LNCaP clone FGC (cell line): ENCODE data around the gene ACKR3.

Experiments
- DNase-seq: peaks from one replicate; pipeline ENCODE4 v3.0.0-alpha.2; 2011; ENCODE audit warnings: low read depth
- H3K4me3 ChIP-seq: 2 replicates; pipeline ENCODE4 v1.5.1; 2011; ENCODE audit warnings: mild to moderate bottlenecking, low read depth, low read length, control low read depth
- CTCF ChIP-seq: IDR thresholded peaks from 2 replicates; pipeline ENCODE4 v1.5.1; 2012; ENCODE audit warnings: mild to moderate bottlenecking; ENCODE audit not compliant: control insufficient read depth, insufficient read depth; ENCODE audit errors: extremely low read depth

The ACKR3 gene

GRCh38 chr2:236606023-236606422 lies 36.4 kb downstream of the ACKR3 start:
- TF ChIP-seq CTCF = no peak
- no peak overlapping the region for H3K4me3 ChIP-seq
- DNase-seq = no peak

DNA sequence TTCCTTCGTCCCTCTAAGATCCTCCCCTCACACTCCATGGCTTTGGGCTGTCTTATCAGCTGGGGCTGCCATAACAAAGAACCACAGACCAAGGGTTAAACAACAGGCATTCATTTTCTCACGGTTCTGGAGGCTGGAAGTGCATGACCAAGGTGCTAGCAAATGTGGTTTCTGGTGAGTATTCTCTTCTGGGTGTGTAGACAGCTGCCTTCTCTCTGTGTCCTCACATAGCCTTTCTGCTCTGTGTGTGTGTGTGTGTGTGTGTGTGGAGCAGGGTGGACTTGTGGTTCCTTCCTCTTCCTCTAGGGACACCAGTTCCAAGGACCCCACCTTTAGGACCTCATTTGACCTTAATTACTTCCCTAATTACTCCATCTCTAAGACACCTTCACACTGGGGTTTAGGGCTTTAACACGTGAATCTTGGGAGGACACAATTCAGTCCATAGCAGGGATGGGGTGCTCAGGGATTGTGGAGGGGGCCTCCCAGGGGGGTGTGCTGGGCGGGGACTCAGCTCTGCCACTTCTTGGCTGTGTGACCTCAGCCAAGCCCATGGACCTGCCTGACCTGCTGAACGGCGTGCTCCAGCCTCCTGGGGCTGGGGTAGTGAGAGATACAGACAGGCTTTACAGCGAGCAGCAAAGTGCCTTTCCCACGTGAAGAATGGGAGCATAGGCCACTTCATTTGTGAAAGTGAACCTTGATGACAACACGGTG lies 38.0 kb downstream of the ACKR3 start:
- H3K4me3 ChIP-seq = no peak overlapping the region
- DNase-seq = no peak
- TF ChIP-seq CTCF = no peak

DNA sequence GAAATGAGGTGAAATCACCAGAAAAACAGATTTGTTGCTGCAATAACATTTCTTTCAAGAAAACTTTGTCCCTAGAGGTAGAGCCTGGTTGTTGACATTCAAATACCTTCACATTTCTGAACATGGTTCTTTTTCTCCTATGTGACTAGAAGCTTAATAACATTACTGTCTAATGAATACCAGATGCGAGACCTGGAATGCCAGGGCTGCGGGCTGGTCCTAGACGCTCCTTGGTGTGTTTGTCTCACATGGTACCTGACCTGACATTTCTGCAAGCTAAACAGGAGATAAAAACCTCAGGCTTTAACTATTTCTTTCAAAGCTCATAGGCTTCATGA lies 38.5 kb downstream of the ACKR3 start:
- TF ChIP-seq CTCF = no peak
- no peak for DNase-seq
- H3K4me3 ChIP-seq = no peak overlapping the region

- no peak for TF ChIP-seq CTCF
- DNase-seq = no peak
- H3K4me3 ChIP-seq = no peak overlapping the region
Measured at GRCh38 chr2:236608710-236609109, 39.1 kb downstream of the ACKR3 start.

GRCh38 chr2:236610991-236611821 lies 41.6 kb downstream of the ACKR3 start:
- no peak for DNase-seq
- no peak for TF ChIP-seq CTCF

DNA sequence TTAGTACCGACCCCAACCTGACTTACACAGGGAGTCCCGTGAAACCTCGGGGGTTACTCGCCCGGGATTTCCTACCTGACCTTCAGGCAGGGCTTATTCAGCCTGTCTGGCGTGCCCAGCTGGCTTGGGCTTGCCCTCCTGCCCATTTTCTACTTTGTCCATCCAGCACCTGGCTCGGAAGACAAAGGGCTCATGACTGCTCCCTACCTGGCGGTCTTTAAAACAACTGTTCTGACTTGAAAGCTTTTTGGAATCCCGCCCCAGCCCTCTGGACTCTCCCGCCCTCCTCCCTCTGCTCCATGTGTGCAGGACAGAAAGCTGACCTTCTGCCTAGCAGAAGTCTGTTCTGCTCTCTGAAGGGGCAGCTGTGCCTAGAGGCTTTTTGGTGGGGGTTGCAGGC lies 43.1 kb downstream of the ACKR3 start:
- TF ChIP-seq CTCF = no peak
- no peak for DNase-seq
- H3K4me3 ChIP-seq = no peak overlapping the region

More at GRCh38 chr2:236610991-236611821, 41.6 kb downstream of the ACKR3 start:
- H3K4me3 ChIP-seq = no peak overlapping the region

- no peak for DNase-seq
- no peak for TF ChIP-seq CTCF
- H3K4me3 ChIP-seq = no peak overlapping the region
Measured at GRCh38 chr2:236613612-236614011, 44.0 kb downstream of the ACKR3 start.
